ENCODE measurements around the gene LENG1.

The LENG1 gene

DNA sequence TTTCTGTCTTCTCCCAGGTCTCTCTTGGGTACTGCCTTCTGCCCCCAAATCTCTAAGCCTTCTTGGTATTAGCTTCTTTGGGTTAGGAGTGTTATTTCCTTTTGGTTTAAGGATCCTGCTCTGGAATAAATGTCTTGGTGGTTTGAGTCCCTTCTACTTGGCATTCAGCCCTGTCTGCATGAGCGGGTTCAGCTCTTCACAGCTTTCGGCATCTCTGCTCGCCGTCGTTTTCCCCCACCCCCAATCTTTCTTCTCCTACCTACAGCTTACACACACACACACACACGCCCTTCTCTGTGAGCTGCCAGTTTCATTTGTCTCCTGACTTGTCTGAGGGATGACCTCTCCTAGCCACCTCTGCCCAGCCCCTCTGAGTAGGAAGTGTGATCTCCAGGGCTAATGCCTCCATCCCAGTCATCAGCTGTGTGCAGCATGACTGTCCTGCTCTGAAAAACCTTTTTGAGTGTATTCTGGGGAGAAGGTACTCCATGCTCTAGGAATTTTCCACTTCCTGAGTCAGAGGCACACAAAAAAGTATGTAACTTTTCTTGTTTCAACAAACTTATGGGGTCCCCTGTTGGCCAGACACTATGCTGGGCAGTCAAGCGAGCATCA, 17.2 kb downstream of the LENG1 start:
- H3K9ac ChIP-seq (ENCODE audit: low read depth, low read length) = no peak overlapping the region
- no peak overlapping the region for H3K27ac ChIP-seq (ENCODE audit: low read length)
- DNase-seq = no peak
- H2AFZ ChIP-seq (ENCODE audit: low read depth, low read length) = no peak overlapping the region
- no peaks in the 10 kb centered on the region for H3K27me3 ChIP-seq (ENCODE audit: insufficient read depth, low read length, poor library complexity)
- no peak overlapping the region for H3K4me3 ChIP-seq (ENCODE audit: low read depth in 1 of 2, low read length in 2 of 2)
- no peak for TF ChIP-seq EZH2 (IDR thresholded peaks at IDR 0.05; ENCODE audit: borderline replicate concordance, low read depth, low read length, severe bottlenecking)
- TF ChIP-seq, protein P1, sequence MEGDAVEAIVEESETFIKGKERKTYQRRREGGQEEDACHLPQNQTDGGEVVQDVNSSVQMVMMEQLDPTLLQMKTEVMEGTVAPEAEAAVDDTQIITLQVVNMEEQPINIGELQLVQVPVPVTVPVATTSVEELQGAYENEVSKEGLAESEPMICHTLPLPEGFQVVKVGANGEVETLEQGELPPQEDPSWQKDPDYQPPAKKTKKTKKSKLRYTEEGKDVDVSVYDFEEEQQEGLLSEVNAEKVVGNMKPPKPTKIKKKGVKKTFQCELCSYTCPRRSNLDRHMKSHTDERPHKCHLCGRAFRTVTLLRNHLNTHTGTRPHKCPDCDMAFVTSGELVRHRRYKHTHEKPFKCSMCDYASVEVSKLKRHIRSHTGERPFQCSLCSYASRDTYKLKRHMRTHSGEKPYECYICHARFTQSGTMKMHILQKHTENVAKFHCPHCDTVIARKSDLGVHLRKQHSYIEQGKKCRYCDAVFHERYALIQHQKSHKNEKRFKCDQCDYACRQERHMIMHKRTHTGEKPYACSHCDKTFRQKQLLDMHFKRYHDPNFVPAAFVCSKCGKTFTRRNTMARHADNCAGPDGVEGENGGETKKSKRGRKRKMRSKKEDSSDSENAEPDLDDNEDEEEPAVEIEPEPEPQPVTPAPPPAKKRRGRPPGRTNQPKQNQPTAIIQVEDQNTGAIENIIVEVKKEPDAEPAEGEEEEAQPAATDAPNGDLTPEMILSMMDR (IDR thresholded peaks at IDR 0.05; ENCODE audit: borderline replicate concordance, extremely low read depth, low read length, poor library complexity, severe bottlenecking) = no peak
- H3K36me3 ChIP-seq (ENCODE audit: insufficient read depth, low read length) = peaks cover 89% of the 10 kb centered on the region
- H4K20me1 ChIP-seq (ENCODE audit: insufficient read depth, low read length) = peaks cover 82% of the 10 kb centered on the region
- H3K4me1 ChIP-seq (ENCODE audit: insufficient read depth, low read length) = peaks cover 27% of the 10 kb centered on the region
- H3K4me2 ChIP-seq (ENCODE audit: insufficient read depth, low read length) = no peak overlapping the region
- ATAC-seq (ENCODE audit: insufficient read depth, low read depth) = no peak
- H3K79me2 ChIP-seq (ENCODE audit: insufficient read depth, low read length) = peaks cover 59% of the 10 kb centered on the region
- no peaks in the 10 kb centered on the region for H3K9me3 ChIP-seq (ENCODE audit: insufficient read depth, low read length, severe bottlenecking)

DNA sequence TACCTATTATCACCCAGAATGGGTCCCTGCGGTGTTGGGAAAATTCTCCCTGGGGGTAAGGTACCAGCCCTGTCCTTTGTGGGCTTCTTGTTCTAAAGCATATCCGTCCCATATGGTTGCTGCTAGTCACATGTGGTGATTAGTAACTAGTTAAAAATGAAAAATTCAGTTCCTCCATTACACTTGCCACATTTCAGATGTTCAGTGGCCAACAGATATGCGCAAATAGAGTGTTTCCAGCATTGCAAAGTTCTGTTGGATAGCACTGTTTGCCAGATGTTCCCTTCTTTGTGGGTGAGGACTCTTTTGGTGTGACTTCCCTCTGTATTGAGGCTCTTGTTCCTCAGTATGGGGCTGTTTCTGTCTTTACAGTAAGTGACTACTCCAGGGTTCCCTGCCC, 18.2 kb downstream of the LENG1 start:
- ATAC-seq (ENCODE audit: insufficient read depth, low read depth) (no peak), DNase-seq (no peak)
- peaks cover 73% of the 10 kb centered on the region for H4K20me1 ChIP-seq (ENCODE audit: insufficient read depth, low read length)
- peaks cover 80% of the 10 kb centered on the region for H3K36me3 ChIP-seq (ENCODE audit: insufficient read depth, low read length)
- no peak overlapping the region for H3K27ac ChIP-seq (ENCODE audit: low read length)
- peaks cover 59% of the 10 kb centered on the region for H3K79me2 ChIP-seq (ENCODE audit: insufficient read depth, low read length)
- H3K4me3 ChIP-seq (ENCODE audit: low read depth in 1 of 2, low read length in 2 of 2) = no peak overlapping the region
- H3K4me2 ChIP-seq (ENCODE audit: insufficient read depth, low read length) = 0 out of 2 replicates have a peak overlapping the region, but pooled peaks have one; percentile 82
- no peaks in the 10 kb centered on the region for H3K27me3 ChIP-seq (ENCODE audit: insufficient read depth, low read length, poor library complexity)
- peaks cover 32% of the 10 kb centered on the region for H3K4me1 ChIP-seq (ENCODE audit: insufficient read depth, low read length)
- no peak overlapping the region for H3K9ac ChIP-seq (ENCODE audit: low read depth, low read length)
- no peak for TF ChIP-seq EZH2 (IDR thresholded peaks at IDR 0.05; ENCODE audit: borderline replicate concordance, low read depth, low read length, severe bottlenecking)
- TF ChIP-seq, protein P1 (IDR thresholded peaks at IDR 0.05; ENCODE audit: borderline replicate concordance, extremely low read depth, low read length, poor library complexity, severe bottlenecking) = no peak
- H3K9me3 ChIP-seq (ENCODE audit: insufficient read depth, low read length, severe bottlenecking) = no peaks in the 10 kb centered on the region
- no peak overlapping the region for H2AFZ ChIP-seq (ENCODE audit: low read depth, low read length)

DNA sequence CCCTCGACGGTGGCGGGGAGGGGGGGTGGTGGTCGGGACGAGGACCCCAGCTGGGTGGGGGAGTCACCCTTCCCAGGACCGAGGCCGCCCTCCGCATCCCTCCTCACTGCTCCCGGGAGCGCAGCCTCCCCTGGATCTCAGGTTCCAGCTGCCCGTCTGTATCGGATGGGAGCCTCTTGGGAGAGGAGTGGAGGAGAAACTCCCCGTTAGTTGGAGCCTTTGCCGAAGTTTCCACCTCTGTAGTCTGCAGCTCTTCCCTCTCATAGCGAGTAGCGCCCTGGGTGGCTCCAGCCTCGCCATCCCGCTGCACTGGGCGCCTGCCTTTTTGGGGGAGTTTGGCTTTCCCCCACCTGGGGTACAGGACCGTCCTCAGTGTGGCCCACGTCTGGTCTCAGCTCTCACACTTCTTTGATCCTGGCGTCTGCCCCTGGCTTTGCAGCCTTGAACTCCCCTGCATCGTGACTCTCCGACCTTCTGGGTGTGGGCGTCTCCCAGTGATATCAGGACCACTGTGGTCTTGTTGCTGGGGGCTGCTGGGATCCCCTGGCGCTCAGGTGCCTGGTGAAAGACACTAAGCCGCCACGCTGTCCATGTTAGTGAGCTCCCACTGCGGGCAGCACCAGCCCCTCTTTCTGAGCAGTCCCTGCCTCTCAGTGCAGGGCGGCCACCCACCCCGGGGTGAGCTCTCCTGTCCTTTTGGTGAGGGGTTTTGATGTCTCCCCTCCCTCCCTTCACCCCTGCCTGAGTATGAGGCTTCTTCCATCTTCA, 20.8 kb downstream of the LENG1 start:
- no peak for TF ChIP-seq EZH2 (IDR thresholded peaks at IDR 0.05; ENCODE audit: borderline replicate concordance, low read depth, low read length, severe bottlenecking)
- TF ChIP-seq, protein P1 (IDR thresholded peaks at IDR 0.05; ENCODE audit: borderline replicate concordance, extremely low read depth, low read length, poor library complexity, severe bottlenecking) = no peak
- Histone ChIP-seq H3K4me3 (ENCODE audit: low read depth in 1 of 2, low read length in 2 of 2) (peak overlapping the region; percentile 75 to 89), H3K27ac (ENCODE audit: low read length) (peak overlapping the region; percentile 86), H3K27me3 (ENCODE audit: insufficient read depth, low read length, poor library complexity) (no peaks in the 10 kb centered on the region), H3K79me2 (ENCODE audit: insufficient read depth, low read length) (peaks cover 54% of the 10 kb centered on the region), H3K9me3 (ENCODE audit: insufficient read depth, low read length, severe bottlenecking) (no peaks in the 10 kb centered on the region), H3K4me2 (ENCODE audit: insufficient read depth, low read length) (peak overlapping the region; percentile 82), H3K4me1 (ENCODE audit: insufficient read depth, low read length) (peaks cover 40% of the 10 kb centered on the region), H2AFZ (ENCODE audit: low read depth, low read length) (no peak overlapping the region), H4K20me1 (ENCODE audit: insufficient read depth, low read length) (peaks cover 53% of the 10 kb centered on the region), H3K9ac (ENCODE audit: low read depth, low read length) (peak overlapping the region; percentile 98), H3K36me3 (ENCODE audit: insufficient read depth, low read length) (peaks cover 53% of the 10 kb centered on the region)
- ATAC-seq (ENCODE audit: insufficient read depth, low read depth) (no peak), DNase-seq (no peak)

All from DND-41 (cell line).